Endothelial cell of hepatic sinusoid (primary cell): Measurements from ENCODE around the gene RTN4.

Experiments used
- in situ Hi-C: cut with HindIII; loops from 2 replicates; pipeline ENCODE4 v1.10.0; 2017; ENCODE audit warnings: low sequenced_read_pairs

The RTN4 gene

GRCh38 chr2:54928719-54929118, 121.5 kb downstream of the RTN4 start:
- in situ Hi-C loops, result no loop called here

- in situ Hi-C loops, result no loop called here
Observed at GRCh38 chr2:54927751-54928615, 122.3 kb downstream of the RTN4 start.

GRCh38 chr2:54927085-54927750, 123.0 kb downstream of the RTN4 start:
- in situ Hi-C loops, result no loop called here

- in situ Hi-C loops, result no loop called here
Observed at GRCh38 chr2:54925022-54925421, 125.2 kb downstream of the RTN4 start.

- in situ Hi-C loops, result loop anchor here (25.0 kb wide), 1 partner anchor 238 kb away; no protein-coding TSS in a partner anchor
Observed at GRCh38 chr2:54924121-54924520, 126.1 kb downstream of the RTN4 start.
